ENCODE data around the gene ZEB2.

DNA sequence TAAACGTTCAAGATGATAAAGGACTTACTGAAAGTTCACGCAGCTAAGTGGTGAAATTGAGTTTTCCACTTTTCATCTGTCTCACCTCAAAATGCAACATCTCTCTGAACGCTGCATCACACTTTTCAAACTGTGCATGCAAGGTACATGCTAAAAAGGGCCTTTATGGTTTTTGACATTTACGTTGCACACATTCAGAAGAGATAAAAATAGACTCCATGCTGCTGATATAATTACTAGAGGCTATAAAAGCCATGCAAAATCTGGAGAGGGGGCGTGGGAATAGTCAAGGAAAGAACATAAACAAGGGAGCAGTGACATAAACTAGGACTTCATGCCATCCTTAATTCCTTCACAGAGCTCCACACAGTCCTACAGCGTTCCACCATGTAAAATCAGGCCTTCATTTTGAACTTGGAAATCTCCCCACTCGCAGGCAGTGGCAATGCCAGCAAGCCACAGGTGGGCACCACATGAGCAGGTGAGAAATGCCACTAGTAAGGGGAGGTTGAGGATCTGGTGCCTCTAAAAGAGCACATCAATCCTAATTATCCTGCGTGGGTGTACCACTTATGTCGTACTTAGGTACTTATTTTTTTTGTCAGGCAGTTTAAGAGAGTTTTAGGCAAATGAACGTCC is 71.4 kb downstream of the ZEB2 start:
- TF ChIP-seq, protein P1, sequence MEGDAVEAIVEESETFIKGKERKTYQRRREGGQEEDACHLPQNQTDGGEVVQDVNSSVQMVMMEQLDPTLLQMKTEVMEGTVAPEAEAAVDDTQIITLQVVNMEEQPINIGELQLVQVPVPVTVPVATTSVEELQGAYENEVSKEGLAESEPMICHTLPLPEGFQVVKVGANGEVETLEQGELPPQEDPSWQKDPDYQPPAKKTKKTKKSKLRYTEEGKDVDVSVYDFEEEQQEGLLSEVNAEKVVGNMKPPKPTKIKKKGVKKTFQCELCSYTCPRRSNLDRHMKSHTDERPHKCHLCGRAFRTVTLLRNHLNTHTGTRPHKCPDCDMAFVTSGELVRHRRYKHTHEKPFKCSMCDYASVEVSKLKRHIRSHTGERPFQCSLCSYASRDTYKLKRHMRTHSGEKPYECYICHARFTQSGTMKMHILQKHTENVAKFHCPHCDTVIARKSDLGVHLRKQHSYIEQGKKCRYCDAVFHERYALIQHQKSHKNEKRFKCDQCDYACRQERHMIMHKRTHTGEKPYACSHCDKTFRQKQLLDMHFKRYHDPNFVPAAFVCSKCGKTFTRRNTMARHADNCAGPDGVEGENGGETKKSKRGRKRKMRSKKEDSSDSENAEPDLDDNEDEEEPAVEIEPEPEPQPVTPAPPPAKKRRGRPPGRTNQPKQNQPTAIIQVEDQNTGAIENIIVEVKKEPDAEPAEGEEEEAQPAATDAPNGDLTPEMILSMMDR (conservative IDR thresholded peaks at IDR 0.05; ENCODE audit: low read length): no peak
- TF ChIP-seq EZH2phosphoT487 (IDR thresholded peaks at IDR 0.05; ENCODE audit: borderline replicate concordance): no peak

Data from Loucy (cell line).